Measurements from ENCODE around the gene KDM2B. TPM values are rescaled to one million over a fixed set of nuclear protein-coding genes. Genes with fewer than 3 reads are reported as not detected.

The KDM2B gene
- total RNA-seq, result 33.4 and 34.9 TPM in 2 replicates

GRCh38 chr12:121580959-121581685, at the start of gene KDM2B:
TSS of gene KDM2B (minus strand) at chr12:121581023. CDS start at chr12:121580911, 112 bp downstream.

DNA sequence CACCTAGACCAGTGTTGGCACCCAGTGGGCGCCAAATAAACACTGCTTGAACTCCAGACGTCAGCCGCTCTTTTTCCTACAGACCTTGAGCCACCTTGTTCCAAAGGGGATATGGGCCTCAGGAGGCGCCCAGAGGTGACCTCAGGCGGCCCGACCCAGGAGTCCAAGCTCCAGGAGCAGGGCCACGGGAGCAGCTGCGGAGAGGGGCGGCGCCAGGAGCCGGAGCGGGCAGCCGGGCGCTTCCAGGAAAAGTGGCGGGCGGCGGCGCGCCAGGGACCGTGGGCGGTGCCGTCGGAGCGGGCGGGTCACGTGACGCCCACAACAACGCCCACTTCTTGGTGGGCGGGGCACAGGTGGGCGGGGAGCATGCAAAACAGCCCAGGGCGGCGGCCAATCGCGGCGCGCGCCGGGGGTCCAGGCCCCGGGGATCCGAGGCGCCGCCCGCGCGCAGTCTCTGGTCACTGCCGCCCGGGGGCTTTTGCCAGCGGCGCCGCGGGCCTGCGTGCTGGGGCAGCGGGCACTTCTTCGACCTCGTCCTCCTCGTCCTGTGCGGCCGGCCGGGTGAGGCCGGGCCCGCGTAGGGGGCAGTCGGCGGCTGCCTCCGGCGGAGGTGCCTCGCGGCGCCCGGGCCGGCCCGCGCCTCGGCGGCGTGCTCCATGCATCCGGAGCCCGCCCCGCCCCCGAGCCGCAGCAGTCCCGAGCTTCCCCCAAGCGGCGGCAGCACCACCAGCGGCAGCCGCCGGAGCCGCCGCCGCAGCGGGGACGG, 45.4 kb upstream of the KDM2B start, which contains the start of gene ORAI1:
ORAI1 (plus strand) TSS at position 444 of the 766 bp plus-strand sequence.

GRCh38 chr12:121399391-121400331, 181.2 kb downstream of the KDM2B start, which contains the start of gene RNF34:
TSS of gene RNF34 (plus strand) at chr12:121400118. CDS start at chr12:121400213, 95 bp downstream.

Small RNA genes lying within 50 kb of the gene (small RNA-seq; reads per million reads assigned to genes)
- not detected for gene RNU6-1004P

Other genes with a start within 250 kb of the KDM2B start
- 144 and 164 TPM in 2 replicates for gene ANAPC5, start 228.6 kb downstream of the KDM2B start, total RNA-seq
- 32.7 and 59.8 TPM in 2 replicates for gene RNF34, start 180.9 kb downstream of the KDM2B start, total RNA-seq
- gene ORAI1, start 45.5 kb upstream of the KDM2B start, total RNA-seq, result 20.6 and 23.5 TPM in 2 replicates
- gene MORN3, start 88.6 kb upstream of the KDM2B start, total RNA-seq, result 0.65 and 0.67 TPM in 2 replicates
- gene TMEM120B, start 131.7 kb upstream of the KDM2B start, total RNA-seq, result 9.2 and 13.1 TPM in 2 replicates
- 14.9 and 15.7 TPM in 2 replicates for gene RHOF, start 212.7 kb upstream of the KDM2B start, total RNA-seq
- gene SETD1B, start 223.0 kb upstream of the KDM2B start, total RNA-seq, result 6.5 and 7.2 TPM in 2 replicates

All from vein endothelial cell (primary cell).